Endothelial cell (in vitro differentiated cells): ENCODE results near the gene MTF2. TPM values are rescaled to one million over a fixed set of nuclear protein-coding genes. Genes with fewer than 3 reads are reported as not detected.

Experiments
- DNase-seq: peaks from one replicate; pipeline ENCODE4 v3.0.0; 2021; ENCODE audit warnings: low spot score
- H3K27ac Mint-ChIP-seq: one replicate; pipeline ENCODE4 v1.8.0; 2021; ENCODE audit warnings: mixed read lengths, inconsistent platforms; ENCODE audit not compliant: unreplicated experiment
- H3K27me3 Mint-ChIP-seq: one replicate; pipeline ENCODE4 v1.8.0; 2021; ENCODE audit warnings: mild to moderate bottlenecking, moderate library complexity, mixed read lengths, inconsistent platforms; ENCODE audit not compliant: unreplicated experiment
- H3K36me3 Mint-ChIP-seq: one replicate; pipeline ENCODE4 v1.8.0; 2021; ENCODE audit warnings: mild to moderate bottlenecking, low read depth, mixed read lengths, inconsistent platforms; ENCODE audit not compliant: unreplicated experiment
- H3K4me1 Mint-ChIP-seq: one replicate; pipeline ENCODE4 v1.8.0; 2021; ENCODE audit warnings: mild to moderate bottlenecking, mixed read lengths, inconsistent platforms; ENCODE audit not compliant: unreplicated experiment
- H3K4me3 Mint-ChIP-seq: one replicate; pipeline ENCODE4 v1.8.0; 2021; ENCODE audit warnings: mild to moderate bottlenecking, mixed read lengths, inconsistent platforms; ENCODE audit not compliant: unreplicated experiment
- H3K9me3 Mint-ChIP-seq: one replicate; pipeline ENCODE4 v1.8.0; 2021; ENCODE audit warnings: mixed read lengths, inconsistent platforms; ENCODE audit not compliant: unreplicated experiment
- total RNA-seq: library from RNA; stranded (reverse); fragmentation: NEBNext Ultra II Directional; extraction: Animal tissue kit (Norgen Biotek cat#: 25700); gene quantifications from one replicate; pipeline ENCODE4 v1.2.1, GENCODE V29; 2021; ENCODE audit not compliant: unreplicated experiment
- TF ChIP-seq, protein P1 (sequence below): fragments of 200-600 bp; sonication (generic); IDR thresholded peaks from one replicate; pipeline ENCODE4 v1.5.0; 2021; ENCODE audit warnings: antibody characterized with exemption; ENCODE audit not compliant: unreplicated experiment

The MTF2 gene
- total RNA-seq, 1 donor from 2014 or later = 73.5 TPM

DNA sequence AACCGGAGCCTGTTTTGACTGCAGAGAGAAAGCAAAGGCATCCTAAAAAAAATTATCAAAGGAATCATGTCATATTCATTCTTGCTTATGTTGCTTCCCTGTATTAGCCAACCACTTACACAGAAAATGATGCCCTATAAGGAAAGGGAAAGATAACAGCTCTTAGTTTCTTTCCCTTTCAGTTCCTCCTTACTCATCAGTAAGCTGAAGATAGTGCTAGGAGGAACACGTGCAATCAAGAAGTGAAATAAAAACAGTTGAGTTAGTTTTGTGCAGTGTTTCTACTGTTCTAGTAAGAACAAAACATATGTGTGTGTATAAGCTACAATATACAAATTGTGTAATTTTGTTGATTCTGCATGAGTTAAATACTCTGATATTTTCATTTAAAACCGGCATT is 45.3 kb upstream of the MTF2 start:
- Mint-ChIP-seq H3K9me3 (no peaks in the 10 kb centered on the region), H3K27me3 (peaks cover 3% of the 10 kb centered on the region), H3K27ac (no peak overlapping the region), H3K36me3 (no peaks in the 10 kb centered on the region), H3K4me1 (peaks cover 5% of the 10 kb centered on the region), H3K4me3 (no peak overlapping the region)
- DNase-seq = no peak
- TF ChIP-seq, protein P1, sequence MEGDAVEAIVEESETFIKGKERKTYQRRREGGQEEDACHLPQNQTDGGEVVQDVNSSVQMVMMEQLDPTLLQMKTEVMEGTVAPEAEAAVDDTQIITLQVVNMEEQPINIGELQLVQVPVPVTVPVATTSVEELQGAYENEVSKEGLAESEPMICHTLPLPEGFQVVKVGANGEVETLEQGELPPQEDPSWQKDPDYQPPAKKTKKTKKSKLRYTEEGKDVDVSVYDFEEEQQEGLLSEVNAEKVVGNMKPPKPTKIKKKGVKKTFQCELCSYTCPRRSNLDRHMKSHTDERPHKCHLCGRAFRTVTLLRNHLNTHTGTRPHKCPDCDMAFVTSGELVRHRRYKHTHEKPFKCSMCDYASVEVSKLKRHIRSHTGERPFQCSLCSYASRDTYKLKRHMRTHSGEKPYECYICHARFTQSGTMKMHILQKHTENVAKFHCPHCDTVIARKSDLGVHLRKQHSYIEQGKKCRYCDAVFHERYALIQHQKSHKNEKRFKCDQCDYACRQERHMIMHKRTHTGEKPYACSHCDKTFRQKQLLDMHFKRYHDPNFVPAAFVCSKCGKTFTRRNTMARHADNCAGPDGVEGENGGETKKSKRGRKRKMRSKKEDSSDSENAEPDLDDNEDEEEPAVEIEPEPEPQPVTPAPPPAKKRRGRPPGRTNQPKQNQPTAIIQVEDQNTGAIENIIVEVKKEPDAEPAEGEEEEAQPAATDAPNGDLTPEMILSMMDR = no peak

DNA sequence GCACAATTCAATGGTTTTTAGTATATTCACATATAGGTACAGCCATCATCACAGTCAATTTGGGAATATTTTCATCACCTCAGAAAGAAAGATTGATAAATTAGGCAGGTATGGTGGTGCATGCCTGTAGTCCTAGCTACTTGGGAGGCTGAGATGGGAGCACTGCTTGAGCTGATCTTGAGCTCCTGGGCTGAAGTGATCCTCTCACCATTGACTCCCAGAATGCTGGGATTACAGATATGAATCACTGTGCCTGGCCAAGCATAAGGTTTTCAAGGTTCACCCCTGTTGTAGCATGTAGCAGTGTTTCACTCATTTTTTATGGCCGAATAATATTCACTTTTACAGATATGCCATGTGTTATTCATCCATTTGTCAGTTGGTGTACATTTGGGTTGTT is 44.7 kb upstream of the MTF2 start:
- Mint-ChIP-seq H3K9me3 (no peaks in the 10 kb centered on the region), H3K36me3 (no peaks in the 10 kb centered on the region), H3K27me3 (peaks cover 2% of the 10 kb centered on the region), H3K4me3 (no peak overlapping the region), H3K4me1 (peaks cover 5% of the 10 kb centered on the region), H3K27ac (no peak overlapping the region)
- DNase-seq = no peak
- TF ChIP-seq, protein P1 = no peak

DNA sequence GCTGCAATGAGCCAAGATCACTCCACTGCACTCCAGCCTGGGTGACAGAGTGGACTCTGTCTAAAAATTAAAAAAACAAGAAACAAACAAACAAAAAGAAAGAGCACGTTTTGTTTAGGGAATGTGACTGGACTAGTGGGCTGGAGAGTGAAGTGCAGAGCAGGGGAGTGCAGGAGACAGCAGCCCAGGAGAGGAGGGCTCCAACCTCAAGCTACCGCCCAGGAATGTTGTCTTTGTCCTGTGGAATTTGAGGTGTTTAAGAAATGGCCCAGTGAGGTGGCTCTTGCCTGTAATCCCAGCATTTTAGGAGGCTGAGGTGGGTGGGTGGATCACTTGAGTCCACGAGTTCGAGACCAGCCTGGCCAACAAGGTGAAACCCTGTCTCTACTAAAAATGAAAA is 42.4 kb upstream of the MTF2 start:
- Mint-ChIP-seq H3K27ac (no peak overlapping the region), H3K36me3 (no peaks in the 10 kb centered on the region), H3K9me3 (no peaks in the 10 kb centered on the region), H3K4me1 (peaks cover 5% of the 10 kb centered on the region), H3K27me3 (peaks cover 2% of the 10 kb centered on the region), H3K4me3 (no peak overlapping the region)
- TF ChIP-seq, protein P1 = no peak
- no peak for DNase-seq

DNA sequence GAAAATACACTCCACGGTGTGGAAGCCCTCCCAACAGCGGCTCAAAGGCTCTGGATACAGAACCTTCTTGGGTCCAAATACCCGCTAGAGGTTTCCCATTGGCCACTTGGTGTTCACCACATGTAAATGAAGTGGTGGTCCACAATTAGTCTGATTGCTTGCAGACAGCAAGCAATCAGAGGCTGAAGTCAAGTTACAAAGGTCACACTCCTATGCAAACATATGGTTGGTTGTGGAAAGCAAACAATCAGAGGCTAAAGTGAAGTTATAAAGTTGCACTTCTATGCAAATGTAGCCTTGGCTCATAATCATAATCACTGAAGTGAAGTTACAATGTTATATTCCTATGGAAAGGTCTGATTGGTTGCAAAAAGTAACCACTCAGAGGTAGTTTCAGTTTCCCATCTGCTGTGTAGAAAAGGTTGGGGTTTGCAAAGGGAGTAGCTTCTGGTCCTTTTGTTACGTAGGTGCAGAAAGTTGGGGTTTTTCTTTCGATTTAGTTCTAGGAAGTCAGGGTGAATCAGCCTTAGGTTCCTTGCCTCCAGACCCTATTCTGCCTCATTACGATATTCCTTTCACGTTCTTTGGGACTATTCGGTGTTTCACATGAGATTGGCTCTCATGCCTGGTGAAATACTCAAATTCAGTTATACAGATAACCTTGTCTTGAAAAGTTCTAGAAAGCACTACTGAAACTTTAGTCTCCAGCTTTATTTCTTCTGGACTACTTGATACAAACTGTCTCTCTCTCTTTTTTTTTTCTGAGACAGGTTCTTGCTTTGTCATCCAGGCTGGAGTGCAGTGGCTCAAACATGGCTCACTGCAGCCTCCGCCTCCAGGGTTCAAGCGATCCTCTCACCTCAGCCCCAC is 36.7 kb upstream of the MTF2 start:
- H3K9me3 Mint-ChIP-seq = no peaks in the 10 kb centered on the region
- no peaks in the 10 kb centered on the region for H3K36me3 Mint-ChIP-seq
- TF ChIP-seq, protein P1 = no peak
- no peaks in the 10 kb centered on the region for H3K4me1 Mint-ChIP-seq
- DNase-seq = no peak
- H3K27me3 Mint-ChIP-seq = no peaks in the 10 kb centered on the region
- H3K4me3 Mint-ChIP-seq = no peak overlapping the region
- no peak overlapping the region for H3K27ac Mint-ChIP-seq

DNA sequence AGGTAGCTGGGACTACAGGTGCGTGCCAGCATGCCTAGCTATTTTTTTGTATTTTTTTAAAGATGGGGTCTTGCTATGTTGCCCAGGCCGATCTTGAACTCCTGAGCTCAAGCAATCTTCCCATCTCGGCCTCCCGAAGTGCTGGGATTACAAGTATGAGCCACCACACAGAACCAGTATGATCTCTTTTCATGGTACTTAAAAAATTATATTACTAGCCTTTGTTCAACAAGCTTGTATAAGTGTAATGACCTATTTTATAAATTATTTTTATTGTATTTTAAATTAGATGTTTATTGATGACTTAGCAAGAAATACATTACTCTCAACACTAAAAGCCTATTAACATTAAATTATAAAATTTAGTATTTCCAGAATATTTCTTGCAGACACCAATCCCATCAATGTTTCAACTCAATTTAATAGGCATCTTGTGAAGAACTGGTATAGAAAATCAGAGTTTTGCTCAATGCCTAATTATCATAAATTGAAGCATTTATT is 36.0 kb upstream of the MTF2 start:
- Mint-ChIP-seq H3K4me3 (no peak overlapping the region), H3K36me3 (no peaks in the 10 kb centered on the region), H3K27ac (no peak overlapping the region), H3K27me3 (no peaks in the 10 kb centered on the region), H3K9me3 (no peaks in the 10 kb centered on the region), H3K4me1 (no peaks in the 10 kb centered on the region)
- DNase-seq = no peak
- TF ChIP-seq, protein P1 = no peak
